Mesendoderm (in vitro differentiated cells): ENCODE results near the gene LY9.

ENCODE experiments used
- DNase-seq: peaks from one replicate; pipeline ENCODE4 v3.0.0; 2013
- H2AK5ac ChIP-seq: 2 replicates; pipeline ENCODE4 v1.6.1; 2013; ENCODE audit warnings: low read length, inconsistent platforms
- H2BK120ac ChIP-seq: 2 replicates; pipeline ENCODE4 v1.6.1; 2013; ENCODE audit warnings: low read depth, mild to moderate bottlenecking, low read length, moderate library complexity, mixed read lengths
- H2BK15ac ChIP-seq: replicated peaks from 2 replicates; pipeline ENCODE4 v1.6.1; 2013; ENCODE audit warnings: low read depth, mild to moderate bottlenecking, moderate library complexity
- H2BK5ac ChIP-seq: 2 replicates; pipeline ENCODE4 v1.6.1; 2013; ENCODE audit warnings: low read length, inconsistent platforms
- H3K18ac ChIP-seq: 2 replicates; pipeline ENCODE4 v1.6.1; 2013; ENCODE audit warnings: mild to moderate bottlenecking, low read length, mixed read lengths
- H3K23ac ChIP-seq: one replicate; pipeline ENCODE4 v1.6.1; 2013; ENCODE audit warnings: low read length
- H3K27ac ChIP-seq: 2 replicates; pipeline ENCODE4 v1.5.1; 2013; ENCODE audit warnings: low read depth, mild to moderate bottlenecking, inconsistent platforms, low read length, moderate library complexity
- H3K27me3 ChIP-seq: 2 replicates; pipeline ENCODE4 v1.6.1; 2013; ENCODE audit warnings: low read length, control low read depth, mild to moderate bottlenecking, inconsistent platforms; ENCODE audit not compliant: insufficient read depth, poor library complexity
- H3K36me3 ChIP-seq: 2 replicates; pipeline ENCODE4 v1.6.1; 2013; ENCODE audit warnings: low read length, inconsistent platforms; ENCODE audit not compliant: control insufficient read depth, insufficient read depth
- H3K4ac ChIP-seq: one replicate; pipeline ENCODE4 v1.6.1; 2013; ENCODE audit warnings: low read depth, mild to moderate bottlenecking, low read length, moderate library complexity
- H3K4me1 ChIP-seq: 2 replicates; pipeline ENCODE4 v1.6.1; 2013; ENCODE audit warnings: low read depth, low read length, inconsistent platforms; ENCODE audit not compliant: control insufficient read depth
- H3K4me2 ChIP-seq: 2 replicates; pipeline ENCODE4 v1.6.1; 2013; ENCODE audit warnings: low read length
- H3K4me3 ChIP-seq: 2 replicates; pipeline ENCODE4 v1.5.1; 2013; ENCODE audit warnings: mild to moderate bottlenecking, low read length
- H3K56ac ChIP-seq: one replicate; pipeline ENCODE4 v1.6.1; 2013; ENCODE audit warnings: low read length
- H3K79me1 ChIP-seq: 2 replicates; pipeline ENCODE4 v1.6.1; 2013; ENCODE audit warnings: low read length, inconsistent platforms
- H3K79me2 ChIP-seq: 2 replicates; pipeline ENCODE4 v1.6.1; 2013; ENCODE audit warnings: mild to moderate bottlenecking, low read length; ENCODE audit not compliant: control insufficient read depth, insufficient read depth
- H3K9ac ChIP-seq: 2 replicates; pipeline ENCODE4 v1.6.1; 2013; ENCODE audit warnings: low read length, inconsistent platforms
- H4K5ac ChIP-seq: one replicate; pipeline ENCODE4 v1.6.1; 2013; ENCODE audit warnings: low read length
- H4K8ac ChIP-seq: one replicate; pipeline ENCODE4 v1.6.1; 2013; ENCODE audit warnings: low read depth, mild to moderate bottlenecking, control low read depth, low read length, moderate library complexity
- WGBS: extraction: QIAGEN DNeasy Blood & Tissue Kit; methylation state at CpG from one replicate; pipeline ENCODE4 v1.1.7; 2013; ENCODE audit warnings: low lambda C conversion rate, missing lambda C conversion rate; ENCODE audit not compliant: insufficient coverage; ENCODE audit errors: extremely low coverage; 5-methylcytosine and 5-hydroxymethylcytosine counted together

LY9 gene

GRCh38 chr1:160756849-160757201 lies 39.1 kb upstream of the LY9 start:
- no peak overlapping the region for H3K4me2 ChIP-seq
- H3K27ac ChIP-seq, result no peak overlapping the region
- H3K27me3 ChIP-seq, result no peaks in the 10 kb centered on the region
- no peak overlapping the region for H2AK5ac ChIP-seq
- no peak overlapping the region for H3K18ac ChIP-seq
- no CpG with 5 or more reads among the region's 2 CpGs for WGBS
- H3K23ac ChIP-seq, result no peak overlapping the region
- no peak overlapping the region for H3K4me3 ChIP-seq
- no peak overlapping the region for H2BK120ac ChIP-seq
- H3K9ac ChIP-seq, result no peak overlapping the region
- no peak overlapping the region for H3K4ac ChIP-seq
- no peaks in the 10 kb centered on the region for H3K79me1 ChIP-seq
- no peak overlapping the region for H4K5ac ChIP-seq
- H3K36me3 ChIP-seq, result no peaks in the 10 kb centered on the region
- no peak overlapping the region for H2BK15ac ChIP-seq
- H3K56ac ChIP-seq, result no peak overlapping the region
- no peak overlapping the region for H4K8ac ChIP-seq
- no peaks in the 10 kb centered on the region for H3K4me1 ChIP-seq
- no peaks in the 10 kb centered on the region for H3K79me2 ChIP-seq
- no peak overlapping the region for H2BK5ac ChIP-seq
- DNase-seq, result no peak

GRCh38 chr1:160758521-160758920 lies 37.5 kb upstream of the LY9 start:
- no peak overlapping the region for H2BK120ac ChIP-seq
- DNase-seq, result no peak
- no peak overlapping the region for H3K4ac ChIP-seq
- no peaks in the 10 kb centered on the region for H3K79me2 ChIP-seq
- H3K4me3 ChIP-seq, result no peak overlapping the region
- H3K4me2 ChIP-seq, result no peak overlapping the region
- H3K36me3 ChIP-seq, result no peaks in the 10 kb centered on the region
- no peak overlapping the region for H4K8ac ChIP-seq
- no peak overlapping the region for H2BK15ac ChIP-seq
- H3K23ac ChIP-seq, result no peak overlapping the region
- H3K18ac ChIP-seq, result no peak overlapping the region
- no peaks in the 10 kb centered on the region for H3K27me3 ChIP-seq
- no peak overlapping the region for H3K9ac ChIP-seq
- H3K4me1 ChIP-seq, result no peaks in the 10 kb centered on the region
- no peak overlapping the region for H3K56ac ChIP-seq
- H2BK5ac ChIP-seq, result no peak overlapping the region
- no peak overlapping the region for H4K5ac ChIP-seq
- H2AK5ac ChIP-seq, result no peak overlapping the region
- no peak overlapping the region for H3K27ac ChIP-seq
- no CpG with 5 or more reads among the region's 2 CpGs for WGBS
- H3K79me1 ChIP-seq, result no peaks in the 10 kb centered on the region

DNA sequence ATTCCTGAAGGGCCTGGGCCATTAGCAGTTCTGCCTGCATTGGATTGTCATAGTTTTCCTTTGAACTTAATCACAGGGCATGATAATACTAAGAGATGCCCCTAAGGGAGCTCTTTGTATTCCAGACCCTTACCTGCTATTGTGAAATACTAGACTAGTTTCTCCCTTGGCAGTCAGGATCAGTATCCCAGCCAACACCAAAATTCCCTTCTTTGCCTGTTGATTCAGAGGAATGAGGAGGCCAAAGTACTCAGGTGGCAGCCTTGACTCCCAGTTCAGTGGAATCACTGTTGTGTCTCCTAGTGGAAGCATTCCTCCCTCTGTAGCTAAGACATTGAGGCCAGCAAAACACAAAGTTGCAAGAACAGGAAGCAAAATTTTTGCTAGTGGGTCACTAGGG lies 36.2 kb upstream of the LY9 start:
- Histone ChIP-seq H2BK120ac (no peak overlapping the region), H3K79me2 (no peaks in the 10 kb centered on the region), H3K56ac (no peak overlapping the region), H3K23ac (no peak overlapping the region), H2AK5ac (no peak overlapping the region), H2BK15ac (no peak overlapping the region), H3K4me2 (no peak overlapping the region), H3K18ac (no peak overlapping the region), H3K36me3 (no peaks in the 10 kb centered on the region), H3K79me1 (no peaks in the 10 kb centered on the region), H3K27me3 (no peaks in the 10 kb centered on the region), H3K27ac (no peak overlapping the region), H3K9ac (no peak overlapping the region), H3K4me1 (no peaks in the 10 kb centered on the region), H3K4ac (no peak overlapping the region), H2BK5ac (no peak overlapping the region), H4K8ac (no peak overlapping the region), H4K5ac (no peak overlapping the region), H3K4me3 (no peak overlapping the region)
- DNase-seq, result no peak

DNA sequence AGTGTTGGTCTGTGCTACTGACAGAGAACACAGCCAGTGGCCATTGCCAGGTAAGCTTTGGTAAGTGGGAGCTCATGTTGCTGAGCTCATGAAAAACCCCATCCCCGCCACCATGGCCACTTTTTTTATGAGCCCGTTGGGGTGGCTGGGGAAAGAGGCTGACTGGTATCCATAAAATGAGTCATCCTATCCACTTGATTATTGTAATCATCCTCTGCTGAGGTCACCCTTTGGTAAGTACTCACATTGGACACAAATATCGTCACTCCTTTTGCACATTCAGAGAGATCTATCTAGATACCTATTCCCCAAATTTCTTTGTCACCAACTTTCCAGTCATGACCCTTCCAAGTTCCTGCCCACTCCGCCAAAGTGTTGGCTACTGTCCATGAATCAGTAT lies 34.9 kb upstream of the LY9 start:
- no peak overlapping the region for H2AK5ac ChIP-seq
- no peak overlapping the region for H3K56ac ChIP-seq
- no peaks in the 10 kb centered on the region for H3K79me2 ChIP-seq
- no peak overlapping the region for H2BK15ac ChIP-seq
- H2BK120ac ChIP-seq, result no peak overlapping the region
- no peak overlapping the region for H2BK5ac ChIP-seq
- no peak overlapping the region for H3K23ac ChIP-seq
- DNase-seq, result no peak
- no peaks in the 10 kb centered on the region for H3K36me3 ChIP-seq
- no peaks in the 10 kb centered on the region for H3K79me1 ChIP-seq
- H3K18ac ChIP-seq, result no peak overlapping the region
- no peak overlapping the region for H4K5ac ChIP-seq
- no peak overlapping the region for H4K8ac ChIP-seq
- no peaks in the 10 kb centered on the region for H3K27me3 ChIP-seq
- no peak overlapping the region for H3K27ac ChIP-seq
- H3K4ac ChIP-seq, result no peak overlapping the region
- whole genome bisulfite sequencing, result no CpG with 5 or more reads among the region's 4 CpGs
- no peaks in the 10 kb centered on the region for H3K4me1 ChIP-seq
- H3K9ac ChIP-seq, result no peak overlapping the region
- H3K4me2 ChIP-seq, result no peak overlapping the region
- H3K4me3 ChIP-seq, result no peak overlapping the region

- H3K27ac ChIP-seq, result no peak overlapping the region
- no peaks in the 10 kb centered on the region for H3K79me1 ChIP-seq
- H3K4me2 ChIP-seq, result no peak overlapping the region
- no CpG with 5 or more reads among the region's 2 CpGs for WGBS
- no peak overlapping the region for H3K56ac ChIP-seq
- H4K8ac ChIP-seq, result no peak overlapping the region
- no peaks in the 10 kb centered on the region for H3K36me3 ChIP-seq
- no peaks in the 10 kb centered on the region for H3K79me2 ChIP-seq
- no peak overlapping the region for H2BK15ac ChIP-seq
- no peak overlapping the region for H2BK5ac ChIP-seq
- DNase-seq, result no peak
- no peak overlapping the region for H3K9ac ChIP-seq
- no peak overlapping the region for H2BK120ac ChIP-seq
- no peak overlapping the region for H3K4ac ChIP-seq
- no peaks in the 10 kb centered on the region for H3K4me1 ChIP-seq
- no peak overlapping the region for H4K5ac ChIP-seq
- H2AK5ac ChIP-seq, result no peak overlapping the region
- no peak overlapping the region for H3K4me3 ChIP-seq
- no peak overlapping the region for H3K23ac ChIP-seq
- no peaks in the 10 kb centered on the region for H3K27me3 ChIP-seq
- no peak overlapping the region for H3K18ac ChIP-seq
Measured at GRCh38 chr1:160761886-160762285, 34.1 kb upstream of the LY9 start.

- Histone ChIP-seq H3K4ac (no peak overlapping the region), H3K4me3 (no peak overlapping the region), H3K4me2 (no peak overlapping the region), H2BK5ac (no peak overlapping the region), H2BK15ac (no peak overlapping the region), H3K18ac (no peak overlapping the region), H3K56ac (no peak overlapping the region), H2AK5ac (no peak overlapping the region), H3K79me1 (no peaks in the 10 kb centered on the region), H2BK120ac (no peak overlapping the region), H4K5ac (no peak overlapping the region), H3K9ac (no peak overlapping the region), H3K27ac (no peak overlapping the region), H4K8ac (no peak overlapping the region), H3K79me2 (no peaks in the 10 kb centered on the region), H3K23ac (no peak overlapping the region), H3K27me3 (no peaks in the 10 kb centered on the region), H3K4me1 (peaks cover 2% of the 10 kb centered on the region), H3K36me3 (no peaks in the 10 kb centered on the region)
- no CpG with 5 or more reads among the region's 3 CpGs for WGBS
- DNase-seq, result no peak
Measured at GRCh38 chr1:160763993-160764392, 32.0 kb upstream of the LY9 start.
